GM12878 (cell line): ENCODE data around the gene LYPD6. TPM values are rescaled to one million over a fixed set of nuclear protein-coding genes. Genes with fewer than 3 reads are reported as not detected.

Source experiments
- ATAC-seq: fragments of 200-7000 bp; cut with Tn5 transposase; 3 replicates; pipeline ENCODE4 v1.9.1; 2020; ENCODE audit warnings: mild to moderate bottlenecking, moderate library complexity
- BruUV-seq: library from RNA; stranded (reverse); fragments of 400-500 nt; replicated peaks from 2 replicates; lab custom pipeline; 2021; lab: Mats Ljungman, UMichigan
- CTCF ChIA-PET: fragments of 300-600 bp; sonication (Branson Sonifier 250); formaldehyde crosslinking; extraction: SDS; loops from one replicate; lab custom pipeline; 2021; ENCODE audit warnings: inconsistent platforms; lab: Yijun Ruan, JAX
- POLR2A ChIA-PET: fragments of 350-600 bp; formaldehyde crosslinking; extraction: SDS; loops from one replicate; lab custom pipeline; 2021; ENCODE audit warnings: inconsistent platforms; lab: Charles Lee
- RAD21 ChIA-PET: fragments of 300-600 bp; sonication (Branson Sonifier 250); formaldehyde crosslinking; loops from one replicate; lab custom pipeline; 2023; ENCODE audit warnings: antibody characterized with exemption; ENCODE audit not compliant: unreplicated experiment; lab: Charles Lee
- SMC1A ChIA-PET: fragments of 300-600 bp; sonication (Branson Sonifier 250); formaldehyde crosslinking; loops from one replicate; lab custom pipeline; 2023; ENCODE audit not compliant: unreplicated experiment, uncharacterized antibody; lab: Charles Lee
- DNase-seq: peaks from one replicate; pipeline ENCODE4 v3.0.0-alpha.2; 2011; ENCODE audit warnings: low read depth, low spot score
- FAIRE-seq: peaks from 3 replicates; lab custom pipeline; 2011; peaks lifted over from hg19 to GRCh38; lab: Jason Lieb, UNC
- H2AFZ ChIP-seq: 2 replicates; pipeline ENCODE4 v1.6.0; 2011; ENCODE audit warnings: low read depth, low read length, control low read depth; ENCODE audit not compliant: control insufficient read depth
- H3K27ac ChIP-seq: 2 replicates; pipeline ENCODE4 v1.5.1; 2011; ENCODE audit warnings: control low read depth; ENCODE audit not compliant: control insufficient read depth, insufficient read depth
- H3K27me3 ChIP-seq, 2 experiments: replicated peaks in 1 of 2; 2 replicates each; pipeline versions ENCODE4 v1.6.0 to v1.6.1; 2011; ENCODE audit warnings: low read length in 1 of 2; ENCODE audit not compliant: control insufficient read depth in 2 of 2, insufficient read depth in 2 of 2
- H3K36me3 ChIP-seq, 2 experiments: 2 replicates each; pipeline ENCODE4 v1.5.1; 2011; ENCODE audit warnings: low read length in 1 of 2; ENCODE audit not compliant: control insufficient read depth in 2 of 2, insufficient read depth in 2 of 2
- H3K4me1 ChIP-seq: 2 replicates; pipeline ENCODE4 v1.6.1; 2011; ENCODE audit warnings: mild to moderate bottlenecking, low read length, moderate library complexity, mixed read lengths; ENCODE audit not compliant: control insufficient read depth, insufficient read depth
- H3K4me2 ChIP-seq: 2 replicates; pipeline ENCODE4 v1.6.0; 2011; ENCODE audit warnings: control low read depth; ENCODE audit not compliant: control insufficient read depth, insufficient read depth
- H3K4me3 ChIP-seq: fragments of 200-600 bp; sonication (generic); 2 replicates; pipeline ENCODE4 v1.5.1; 2016
- H3K79me2 ChIP-seq: 2 replicates; pipeline ENCODE4 v1.6.0; 2011; ENCODE audit warnings: low read length; ENCODE audit not compliant: control insufficient read depth, insufficient read depth
- H3K9ac ChIP-seq: 2 replicates; pipeline ENCODE4 v1.8.0; 2011; ENCODE audit warnings: low read length, control low read depth, mixed read lengths; ENCODE audit not compliant: control insufficient read depth, insufficient read depth
- H3K9me3 ChIP-seq: replicated peaks from 3 replicates; pipeline ENCODE4 v1.5.1; 2011; ENCODE audit warnings: mild to moderate bottlenecking, low read length; ENCODE audit not compliant: control insufficient read depth, insufficient read depth
- H4K20me1 ChIP-seq: 2 replicates; pipeline ENCODE4 v1.6.0; 2011; ENCODE audit not compliant: control insufficient read depth, insufficient read depth
- HDAC6 ChIP-seq: fragments of 200-600 bp; sonication (generic); IDR thresholded peaks from one replicate; pipeline ENCODE4 v1.8.0; 2017; ENCODE audit warnings: antibody characterized with exemption; ENCODE audit not compliant: unreplicated experiment
- HDGF ChIP-seq: fragments of 450-650 bp; IDR thresholded peaks from 2 replicates; pipeline ENCODE4 v1.6.1; 2016; ENCODE audit warnings: antibody characterized with exemption
- IKZF2 ChIP-seq, 2 experiments: fragments of 450-650 bp; IDR thresholded peaks; 2 replicates each; pipeline ENCODE4 v1.6.1; 2017; ENCODE audit warnings: mild to moderate bottlenecking in 2 of 2, moderate library complexity in 2 of 2
- JUNB ChIP-seq: IDR thresholded peaks from 2 replicates; pipeline ENCODE4 v1.6.1; 2016; ENCODE audit warnings: antibody characterized with exemption, mild to moderate bottlenecking
- MXI1 ChIP-seq: fragments of 150-350 bp; IDR thresholded peaks from 2 replicates; pipeline ENCODE4 v1.6.1; 2011; ENCODE audit warnings: low read depth, mild to moderate bottlenecking, inconsistent platforms, low read length, improper control_type of control experiment
- MYB ChIP-seq: fragments of 150-350 bp; IDR thresholded peaks from 2 replicates; pipeline ENCODE4 v1.6.1; 2014; ENCODE audit warnings: mild to moderate bottlenecking, low read depth, low read length, borderline replicate concordance
- POLR2AphosphoS2 ChIP-seq: IDR thresholded peaks from 2 replicates; pipeline ENCODE4 v1.6.1; 2011; ENCODE audit warnings: low read depth, mild to moderate bottlenecking, low read length, improper control_type of control experiment, moderate library complexity
- RELA ChIP-seq: fragments of 450-650 bp; IDR thresholded peaks from 2 replicates; pipeline ENCODE4 v1.8.0; 2014; ENCODE audit warnings: borderline replicate concordance; ENCODE audit not compliant: partially characterized antibody
- SPI1 ChIP-seq: IDR thresholded peaks from 2 replicates; pipeline ENCODE4 v1.6.1; 2011; ENCODE audit warnings: low read depth, mild to moderate bottlenecking, low read length, moderate library complexity, borderline replicate concordance; ENCODE audit not compliant: insufficient read depth
- ZBED1 ChIP-seq: IDR thresholded peaks from 2 replicates; pipeline ENCODE4 v1.6.1; 2016; ENCODE audit warnings: borderline replicate concordance
- WGBS: methylation state at CpG from one replicate; pipeline ENCODE4 v1.1.6; 2016; ENCODE audit warnings: low lambda C conversion rate; ENCODE audit not compliant: insufficient replicate concordance, insufficient coverage; ENCODE audit errors: missing lambda C conversion rate; 5-methylcytosine and 5-hydroxymethylcytosine counted together
- in situ Hi-C: fragments of 300-500 bp; cut with MboI; formaldehyde crosslinking; loops from 9 replicates; pipeline ENCODE4 v1.14.3; 2018; ENCODE audit warnings: mixed read lengths
- intact Hi-C: fragments of 100-400 bp; cut with micrococcal nuclease; formaldehyde crosslinking; loops from one replicate; pipeline ENCODE4 v1.14.2; 2022; ENCODE audit not compliant: unreplicated experiment
- polyA plus RNA-seq, 11 experiments: library from polyadenylated mRNA; depleted of rRNA in 4 of 11; unstranded in 6 of 11; stranded (reverse) in 5 of 11; fragments of >200 nt; fragmentation: Nextera tagmentation in 4 of 11; fragmentation: Illumina TruSeq in 1 of 11; extraction: Ambion mirVana in 4 of 11; extraction: Trizol in 1 of 11; gene quantifications; 1 replicate in 1 of 11; 2 replicates in 10 of 11; pipeline versions ENCODE4 v1.2.1 to v1.2.3, GENCODE V29; 2011 to 2016; ENCODE audit warnings: inconsistent platforms in 2 of 11, missing spikeins in 2 of 11, low read depth in 1 of 11
- total RNA-seq, 4 experiments: library from RNA; depleted of rRNA in 3 of 4; stranded (reverse); fragments of >200 nt in 3 of 4; fragmentation: Illumina TruSeq in 1 of 4; extraction: Trizol in 1 of 4; gene quantifications; 2 replicates each; pipeline versions ENCODE4 v1.2.1 to v1.2.3, GENCODE V29; 2013 to 2021
- TF ChIP-seq, protein P1 (sequence below): IDR thresholded peaks from 2 replicates; pipeline ENCODE4 v1.6.1; 2011; ENCODE audit warnings: low read depth, mild to moderate bottlenecking, low read length, moderate library complexity, borderline replicate concordance; ENCODE audit errors: extremely low read depth
- TF ChIP-seq, protein P2 (sequence below): IDR thresholded peaks from 2 replicates; pipeline ENCODE4 v1.6.1; 2011; ENCODE audit warnings: borderline replicate concordance, low read depth, mild to moderate bottlenecking, moderate library complexity, mixed read lengths, low read length; ENCODE audit not compliant: insufficient read depth; ENCODE audit errors: extremely low read length

The LYPD6 gene
- total and polyA plus RNA-seq, 10 of the 15 experiments (the other 5 are each of a cell fraction or from before 2014, with no cell fraction given), result not detected

DNA sequence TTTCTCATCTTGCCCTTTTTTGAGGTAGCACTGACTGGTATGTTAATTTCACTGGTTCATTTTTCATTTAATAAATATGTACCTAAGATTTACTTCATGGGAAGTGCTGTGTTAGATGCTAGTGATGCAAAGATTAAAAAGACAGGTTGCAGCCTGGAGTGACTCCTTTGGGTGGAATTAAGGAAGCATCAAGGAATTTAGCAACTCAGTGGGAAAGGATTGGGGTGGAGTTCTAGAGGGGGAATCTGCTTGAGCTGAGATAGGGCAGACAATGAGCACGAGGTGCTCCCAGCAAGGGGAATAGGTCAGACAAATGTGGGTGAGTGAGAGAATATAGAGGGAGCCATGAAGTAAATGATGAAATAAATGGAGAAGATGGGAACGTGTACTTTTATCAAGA, 57.0 kb downstream of the LYPD6 start (continued):
- no peak for TF ChIP-seq POLR2AphosphoS2
- TF ChIP-seq, all 136 proteins: peak for 0

DNA sequence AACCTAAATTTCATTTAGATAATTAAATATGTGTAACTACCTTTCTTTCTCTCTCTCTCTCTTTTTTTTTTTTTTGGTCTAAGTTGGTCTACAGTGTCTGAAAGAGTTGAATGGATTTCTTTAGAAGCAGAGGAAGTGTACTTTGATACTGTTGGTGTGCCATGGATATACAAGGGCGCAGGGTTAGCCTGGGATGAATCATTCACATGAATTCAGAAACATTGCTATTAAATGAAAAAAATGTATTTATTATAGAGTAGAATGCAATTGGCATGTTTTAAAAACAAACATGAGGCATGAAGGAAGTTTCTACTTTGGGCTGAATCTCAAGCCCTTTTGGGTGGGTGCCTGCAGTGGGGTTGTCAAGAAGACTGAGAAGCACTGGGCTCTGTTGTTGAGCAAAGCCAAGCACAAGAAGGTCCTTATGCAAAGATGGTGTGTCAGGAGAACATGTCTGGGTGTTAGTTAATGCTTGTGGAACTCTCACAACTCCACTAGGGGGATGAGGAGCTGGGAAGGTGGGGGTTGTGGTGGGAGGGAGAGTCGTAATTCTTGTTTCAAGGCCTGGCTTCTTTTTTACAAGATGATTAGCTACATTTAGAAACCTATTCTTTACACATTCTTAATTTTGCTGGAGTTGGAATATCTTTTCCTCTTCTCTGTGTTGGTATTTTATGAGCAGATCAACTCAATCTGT, 57.9 kb downstream of the LYPD6 start:
- Histone ChIP-seq H3K4me1 (no peaks in the 10 kb centered on the region), H3K79me2 (no peaks in the 10 kb centered on the region), H2AFZ (no peak overlapping the region), H3K27ac (no peak overlapping the region)
- ChIA-PET SMC1A (no interaction called here), CTCF (no interaction called here), POLR2A (no interaction called here)
- DNase-seq (no peak), FAIRE-seq (no peak)
- BruUV-seq, result no TSS peak
- in situ Hi-C loops, result no loop called here
- TF ChIP-seq HDGF (no peak), JUNB (no peak), HDAC6 (no peak), SPI1 (no peak), MXI1 (no peak), MYB (no peak), ZBED1 (no peak), IKZF2 (IDR thresholded peaks at IDR 0.05) (no peak), RELA (no peak)
- TF ChIP-seq, protein P1, sequence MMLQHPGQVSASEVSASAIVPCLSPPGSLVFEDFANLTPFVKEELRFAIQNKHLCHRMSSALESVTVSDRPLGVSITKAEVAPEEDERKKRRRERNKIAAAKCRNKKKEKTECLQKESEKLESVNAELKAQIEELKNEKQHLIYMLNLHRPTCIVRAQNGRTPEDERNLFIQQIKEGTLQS, result no peak
- TF ChIP-seq, protein P2, sequence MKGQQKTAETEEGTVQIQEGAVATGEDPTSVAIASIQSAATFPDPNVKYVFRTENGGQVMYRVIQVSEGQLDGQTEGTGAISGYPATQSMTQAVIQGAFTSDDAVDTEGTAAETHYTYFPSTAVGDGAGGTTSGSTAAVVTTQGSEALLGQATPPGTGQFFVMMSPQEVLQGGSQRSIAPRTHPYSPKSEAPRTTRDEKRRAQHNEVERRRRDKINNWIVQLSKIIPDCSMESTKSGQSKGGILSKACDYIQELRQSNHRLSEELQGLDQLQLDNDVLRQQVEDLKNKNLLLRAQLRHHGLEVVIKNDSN, result no peak
- TF ChIP-seq, all 136 proteins: peak for 0
- H4K20me1 ChIP-seq, result no peaks in the 10 kb centered on the region
- intact Hi-C loops, result no loop called here
- H3K9ac ChIP-seq, result no peak overlapping the region
- no peaks in the 10 kb centered on the region for H3K27me3 ChIP-seq
- H3K4me2 ChIP-seq, result no peak overlapping the region
- H3K9me3 ChIP-seq, result no peaks in the 10 kb centered on the region
- RAD21 ChIA-PET, result no interaction called here
- no peak overlapping the region for H3K4me3 ChIP-seq
- WGBS, result 6% methylated on average over 2 of the region's 2 CpGs
- H3K36me3 ChIP-seq, result no peaks in the 10 kb centered on the region
- ATAC-seq, result no peak
